NCI-H2196 treated with DMSO at 0.1 percent for 48 hours (cell line): ENCODE results near the gene PCDH12.

Experiments
- DNase-seq: peaks from one replicate; lab custom pipeline; 2025; ENCODE audit not compliant: unreplicated experiment; lab: John Stamatoyannopoulos, UW

Gene PCDH12

GRCh38 chr5:141910271-141910673 is 47.7 kb downstream of the PCDH12 start:
- no peak for DNase-seq

GRCh38 chr5:141909212-141909611 is 48.8 kb downstream of the PCDH12 start:
- DNase-seq: no peak

GRCh38 chr5:141908796-141909195 is 49.2 kb downstream of the PCDH12 start:
- DNase-seq: no peak

GRCh38 chr5:141906972-141907371 is 51.0 kb downstream of the PCDH12 start:
- no peak for DNase-seq

- no peak for DNase-seq
Observed at GRCh38 chr5:141906517-141906916, 51.5 kb downstream of the PCDH12 start.

- DNase-seq: no peak
Observed at GRCh38 chr5:141904551-141904950, 53.5 kb downstream of the PCDH12 start.

- DNase-seq: no peak
Observed at GRCh38 chr5:141903261-141903660, 54.7 kb downstream of the PCDH12 start.

- no peak for DNase-seq
Observed at GRCh38 chr5:141902015-141902814, 55.8 kb downstream of the PCDH12 start.

GRCh38 chr5:141898448-141899049 is 59.5 kb downstream of the PCDH12 start:
- no peak for DNase-seq

- DNase-seq: no peak
Observed at GRCh38 chr5:141897425-141897824, 60.6 kb downstream of the PCDH12 start.
